Osteocyte (in vitro differentiated cells): Measurements from ENCODE around the gene SORBS1. TPM values are rescaled to one million over a fixed set of nuclear protein-coding genes. Genes with fewer than 3 reads are reported as not detected.
"Not testable (repeated sequence)": the region's sequence is repeated elsewhere in the genome, so short reads cannot be mapped to it uniquely, and the experiment has no call there.

Source experiments
- DNase-seq: peaks from one replicate; pipeline ENCODE4 v3.0.0; 2021; ENCODE audit warnings: mixed read lengths; ENCODE audit not compliant: unreplicated experiment; ENCODE audit errors: extremely low spot score
- H3K27ac Mint-ChIP-seq: one replicate; pipeline ENCODE4 v1.8.0; 2021; ENCODE audit warnings: mild to moderate bottlenecking, mixed read lengths; ENCODE audit not compliant: unreplicated experiment
- H3K27me3 Mint-ChIP-seq: one replicate; pipeline ENCODE4 v1.8.0; 2021; ENCODE audit warnings: mixed read lengths; ENCODE audit not compliant: unreplicated experiment
- H3K36me3 Mint-ChIP-seq: one replicate; pipeline ENCODE4 v1.8.0; 2021; ENCODE audit warnings: mixed read lengths; ENCODE audit not compliant: unreplicated experiment
- H3K4me1 Mint-ChIP-seq: one replicate; pipeline ENCODE4 v1.8.0; 2021; ENCODE audit warnings: mixed read lengths; ENCODE audit not compliant: unreplicated experiment
- H3K4me3 Mint-ChIP-seq: one replicate; pipeline ENCODE4 v1.8.0; 2021; ENCODE audit warnings: mild to moderate bottlenecking, moderate library complexity, mixed read lengths; ENCODE audit not compliant: unreplicated experiment
- H3K9me3 Mint-ChIP-seq: one replicate; pipeline ENCODE4 v1.8.0; 2021; ENCODE audit warnings: mixed read lengths; ENCODE audit not compliant: unreplicated experiment
- total RNA-seq: library from RNA; stranded (reverse); gene quantifications from 2 replicates; pipeline ENCODE4 v1.2.1, GENCODE V29; 2021
- TF ChIP-seq, protein P1 (sequence below): fragments of 200-600 bp; sonication (generic); IDR thresholded peaks from 2 replicates; pipeline ENCODE4 v1.5.0; 2021; ENCODE audit warnings: antibody characterized with exemption, mild to moderate bottlenecking, moderate library complexity

Gene SORBS1
- total RNA-seq, 1 donor from 2014 or later: 1.7 TPM

DNA sequence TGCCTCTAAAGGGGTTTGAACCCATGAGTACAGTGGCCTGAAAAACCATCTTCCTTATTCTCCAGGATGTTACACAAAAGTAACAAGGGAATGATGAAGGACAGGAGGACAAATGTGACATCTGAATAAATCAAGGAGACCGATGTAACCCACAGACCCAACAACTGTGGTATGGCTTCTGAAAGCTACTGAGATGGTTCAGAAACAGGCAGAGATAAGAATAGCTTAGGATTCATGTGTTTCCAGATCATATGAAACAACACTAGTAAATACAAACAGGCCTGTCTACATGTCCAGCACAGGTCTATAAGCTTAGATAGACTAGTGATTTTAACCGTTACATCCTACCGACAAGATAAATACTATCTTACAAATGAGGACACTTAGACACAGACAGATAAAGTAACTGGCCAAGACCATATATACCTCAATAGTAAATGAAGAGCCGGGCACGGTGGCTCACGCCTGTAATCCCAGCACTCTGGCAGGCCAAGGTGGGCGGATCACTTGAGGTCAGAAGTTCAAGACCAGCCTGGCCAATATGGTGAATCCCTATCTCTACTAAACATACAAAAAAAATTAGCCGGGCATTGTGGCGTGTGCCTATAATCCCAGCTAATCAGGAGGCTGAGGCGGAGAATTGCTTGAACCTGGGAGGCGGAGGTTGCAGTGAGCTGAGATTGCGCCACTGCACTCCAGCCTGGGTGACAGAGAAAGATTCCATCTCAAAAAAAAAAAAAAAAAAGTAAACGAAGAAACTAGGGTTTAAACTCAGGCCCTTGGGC, 88.7 kb downstream of the SORBS1 start:
- H3K9me3 Mint-ChIP-seq: no peaks in the 10 kb centered on the region
- no peak overlapping the region for H3K4me3 Mint-ChIP-seq
- peaks cover 29% of the 10 kb centered on the region for H3K27me3 Mint-ChIP-seq
- H3K4me1 Mint-ChIP-seq: peaks cover 10% of the 10 kb centered on the region
- H3K36me3 Mint-ChIP-seq: no peaks in the 10 kb centered on the region
- no peak overlapping the region for H3K27ac Mint-ChIP-seq
- DNase-seq: no peak
- TF ChIP-seq, protein P1, sequence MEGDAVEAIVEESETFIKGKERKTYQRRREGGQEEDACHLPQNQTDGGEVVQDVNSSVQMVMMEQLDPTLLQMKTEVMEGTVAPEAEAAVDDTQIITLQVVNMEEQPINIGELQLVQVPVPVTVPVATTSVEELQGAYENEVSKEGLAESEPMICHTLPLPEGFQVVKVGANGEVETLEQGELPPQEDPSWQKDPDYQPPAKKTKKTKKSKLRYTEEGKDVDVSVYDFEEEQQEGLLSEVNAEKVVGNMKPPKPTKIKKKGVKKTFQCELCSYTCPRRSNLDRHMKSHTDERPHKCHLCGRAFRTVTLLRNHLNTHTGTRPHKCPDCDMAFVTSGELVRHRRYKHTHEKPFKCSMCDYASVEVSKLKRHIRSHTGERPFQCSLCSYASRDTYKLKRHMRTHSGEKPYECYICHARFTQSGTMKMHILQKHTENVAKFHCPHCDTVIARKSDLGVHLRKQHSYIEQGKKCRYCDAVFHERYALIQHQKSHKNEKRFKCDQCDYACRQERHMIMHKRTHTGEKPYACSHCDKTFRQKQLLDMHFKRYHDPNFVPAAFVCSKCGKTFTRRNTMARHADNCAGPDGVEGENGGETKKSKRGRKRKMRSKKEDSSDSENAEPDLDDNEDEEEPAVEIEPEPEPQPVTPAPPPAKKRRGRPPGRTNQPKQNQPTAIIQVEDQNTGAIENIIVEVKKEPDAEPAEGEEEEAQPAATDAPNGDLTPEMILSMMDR: no peak

DNA sequence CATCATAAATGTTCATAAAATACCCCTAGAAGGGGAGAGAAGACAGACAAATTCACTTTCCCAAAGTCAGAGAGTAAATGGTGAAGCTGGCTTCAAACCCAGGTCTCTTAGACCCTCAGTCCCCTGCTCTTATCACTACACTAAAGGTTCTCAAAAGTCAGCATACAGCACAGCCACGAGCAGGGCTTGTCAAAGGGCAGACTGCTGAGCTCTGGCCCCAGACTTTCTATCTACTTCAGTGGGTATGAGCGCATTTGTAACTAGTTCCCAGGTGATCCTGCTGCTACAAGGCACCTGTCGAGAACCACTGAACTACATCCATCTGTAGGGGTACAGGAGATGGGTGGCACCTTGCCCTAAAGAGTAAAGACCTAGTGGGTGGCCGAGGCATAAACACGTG, 91.5 kb downstream of the SORBS1 start:
- Mint-ChIP-seq H3K4me1 (peaks cover 20% of the 10 kb centered on the region), H3K9me3 (no peaks in the 10 kb centered on the region), H3K4me3 (no peak overlapping the region), H3K27me3 (peaks cover 22% of the 10 kb centered on the region), H3K36me3 (no peaks in the 10 kb centered on the region), H3K27ac (no peak overlapping the region)
- no peak for DNase-seq
- TF ChIP-seq, protein P1: no peak

DNA sequence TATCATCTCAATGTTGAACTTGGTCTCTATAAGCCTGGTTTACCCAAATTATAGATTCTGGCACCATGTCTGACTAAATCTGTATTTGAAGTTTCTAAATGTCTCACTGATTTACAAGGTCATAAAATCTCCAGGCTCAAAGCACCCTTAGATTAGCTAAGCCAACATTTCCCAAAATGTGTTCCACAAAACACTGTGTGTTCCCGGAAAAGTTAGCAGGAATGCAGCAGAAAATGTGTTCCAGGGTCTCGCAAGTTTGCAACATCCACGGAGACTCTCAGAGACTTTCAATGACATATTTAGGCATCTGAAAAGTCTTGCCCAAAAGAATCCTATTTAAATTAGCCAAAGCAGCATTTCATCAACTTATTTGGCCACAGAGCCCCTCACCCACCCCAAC, 91.9 kb downstream of the SORBS1 start:
- Mint-ChIP-seq H3K36me3 (no peaks in the 10 kb centered on the region), H3K4me3 (no peak overlapping the region), H3K27ac (no peak overlapping the region), H3K27me3 (peaks cover 22% of the 10 kb centered on the region), H3K9me3 (no peaks in the 10 kb centered on the region), H3K4me1 (peaks cover 19% of the 10 kb centered on the region)
- no peak for DNase-seq
- TF ChIP-seq, protein P1: no peak

DNA sequence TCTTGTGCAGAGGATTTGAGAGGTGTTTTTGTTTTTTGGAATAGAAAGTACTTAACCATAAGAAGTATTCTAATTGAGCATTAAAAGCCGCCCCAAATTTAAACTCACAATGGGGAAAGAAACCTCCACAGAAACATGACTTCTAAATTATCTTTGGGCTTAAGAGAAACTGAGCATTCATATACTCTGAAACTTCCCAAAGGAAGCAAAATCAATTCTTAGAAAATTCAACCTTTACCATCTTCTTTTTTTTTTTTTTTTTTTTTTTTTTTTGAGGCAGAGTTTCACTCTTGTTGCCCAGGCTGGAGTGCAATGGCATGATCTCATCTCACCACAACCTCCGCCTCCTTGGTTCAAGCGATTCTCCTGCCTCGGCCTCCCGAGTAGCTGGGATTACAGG, 93.5 kb downstream of the SORBS1 start:
- not testable (repeated sequence) for DNase-seq, H3K4me3 Mint-ChIP-seq, H3K36me3 Mint-ChIP-seq, H3K9me3 Mint-ChIP-seq
- peaks cover 14% of the 10 kb centered on the region for H3K4me1 Mint-ChIP-seq
- peaks cover 27% of the 10 kb centered on the region for H3K27me3 Mint-ChIP-seq
- H3K27ac Mint-ChIP-seq: peak overlapping the region; percentile 73

DNA sequence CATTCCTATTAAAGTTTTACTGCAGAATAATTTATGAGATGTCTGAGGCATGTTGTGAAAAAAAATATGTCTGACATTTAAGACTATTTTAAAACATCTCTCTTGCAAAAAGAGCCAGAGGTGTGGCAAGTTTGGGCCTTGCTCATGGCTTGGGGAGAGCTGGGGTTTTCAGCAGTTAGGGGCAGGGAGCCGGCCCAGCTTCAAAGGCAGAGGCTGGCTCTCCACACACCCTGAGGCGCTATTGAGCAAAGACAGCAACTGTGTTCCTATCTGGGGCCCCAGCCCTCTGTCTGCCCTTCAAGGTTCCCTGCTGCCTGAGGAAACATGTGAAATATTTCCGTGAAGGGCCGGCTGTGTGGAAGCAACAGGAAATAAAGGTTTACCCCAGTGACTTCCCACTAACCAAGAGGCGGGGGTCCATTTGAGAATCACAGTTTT, 94.0 kb downstream of the SORBS1 start:
- H3K4me1 Mint-ChIP-seq: peaks cover 14% of the 10 kb centered on the region
- peak overlapping the region; percentile 73 for H3K27ac Mint-ChIP-seq
- TF ChIP-seq, protein P1: peak; percentile 6
- no peak overlapping the region for H3K4me3 Mint-ChIP-seq
- no peaks in the 10 kb centered on the region for H3K9me3 Mint-ChIP-seq
- no peak for DNase-seq
- H3K27me3 Mint-ChIP-seq: peaks cover 31% of the 10 kb centered on the region
- H3K36me3 Mint-ChIP-seq: no peaks in the 10 kb centered on the region
